H1 (cell line): ENCODE results near the gene ZNRF2. TPM values are rescaled to one million over a fixed set of nuclear protein-coding genes. Genes with fewer than 3 reads are reported as not detected.

Experiments
- CHD2 ChIP-seq: IDR thresholded peaks from 2 replicates; pipeline ENCODE4 v1.6.1; 2012; ENCODE audit warnings: low read length, improper control_type of control experiment
- polyA plus RNA-seq, 7 experiments: library from polyadenylated mRNA; depleted of rRNA in 3 of 7; stranded (reverse) in 5 of 7; unstranded in 2 of 7; fragments of >200 nt in 5 of 7; fragments of 200-250 nt in 2 of 7; gene quantifications; 1 replicate in 5 of 7; 2 replicates in 1 of 7; 4 replicates in 1 of 7; pipeline versions ENCODE4 v1.2.1 to v1.2.3, GENCODE V29; 2011 to 2013; ENCODE audit warnings: missing spikeins in 2 of 7, mixed read lengths in 2 of 7
- total RNA-seq: library from RNA; stranded (reverse); fragmentation: NEBNext Ultra II Directional; extraction: Animal tissue kit (Norgen Biotek cat#: 25700); gene quantifications from 2 replicates; pipeline ENCODE4 v1.2.1, GENCODE V29; 2021

ZNRF2 gene
- total and polyA plus RNA-seq, 2 of the 8 experiments (the other 6 are each of a cell fraction or from before 2014, with no cell fraction given) = 2.9 to 16.2 TPM

DNA sequence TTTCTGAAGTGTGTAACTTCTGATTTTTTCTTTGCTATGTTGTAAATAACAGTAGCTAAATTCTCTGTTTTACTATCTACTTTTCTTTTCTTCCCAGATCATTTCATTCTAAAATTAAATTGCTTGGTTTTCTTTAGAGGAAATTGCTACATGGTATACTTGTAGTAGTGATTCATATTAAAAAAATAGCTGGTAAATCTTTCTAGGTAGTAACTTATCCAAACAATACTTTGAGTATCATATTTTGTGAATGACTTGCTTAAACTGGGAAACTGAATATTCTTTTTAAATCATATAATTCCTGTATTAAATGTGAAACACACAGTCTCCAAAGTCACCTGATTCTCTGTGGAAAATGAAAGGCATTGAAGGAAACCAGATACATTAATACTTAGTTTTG, 85.5 kb downstream of the ZNRF2 start (continued):
- no peak for TF ChIP-seq CHD2
